Fibroblast of skin of right biceps (primary cell): ENCODE results near the gene TLE2.

Source experiments
- DNase-seq: peaks from one replicate; pipeline ENCODE4 v3.0.0-alpha.2; 2013

TLE2 gene

GRCh38 chr19:3036119-3036976, 7.3 kb upstream of the TLE2 start:
- DNase-seq, result peak; percentile 92

- peak; percentile 100 for DNase-seq
Measured at GRCh38 chr19:3035542-3036118, 6.5 kb upstream of the TLE2 start.

- peak; percentile 68 for DNase-seq
Measured at GRCh38 chr19:3034656-3035541, 5.8 kb upstream of the TLE2 start.

- DNase-seq, result peak; percentile 28
Measured at GRCh38 chr19:3034406-3034655, 5.3 kb upstream of the TLE2 start.

- DNase-seq, result no peak
Measured at GRCh38 chr19:3033595-3034405, 4.7 kb upstream of the TLE2 start.

- DNase-seq, result no peak
Measured at GRCh38 chr19:3031607-3031867, 2.5 kb upstream of the TLE2 start.

- no peak for DNase-seq
Measured at GRCh38 chr19:3028305-3029064, 595 bp downstream of the TLE2 start.

- no peak for DNase-seq
Measured at GRCh38 chr19:3027981-3028304, 1.1 kb downstream of the TLE2 start.

GRCh38 chr19:3027292-3027691, 1.8 kb downstream of the TLE2 start:
- no peak for DNase-seq

- no peak for DNase-seq
Measured at GRCh38 chr19:3026768-3027167, 2.3 kb downstream of the TLE2 start.

- DNase-seq, result no peak
Measured at GRCh38 chr19:3025549-3025886, 3.6 kb downstream of the TLE2 start.

- peak; percentile 16 for DNase-seq
Measured at GRCh38 chr19:3024870-3025548, 4.1 kb downstream of the TLE2 start.

GRCh38 chr19:3024509-3024869, 4.6 kb downstream of the TLE2 start:
- DNase-seq, result no peak

GRCh38 chr19:3020321-3020960, 8.6 kb downstream of the TLE2 start:
- no peak for DNase-seq

- no peak for DNase-seq
Measured at GRCh38 chr19:3019211-3019854, 9.7 kb downstream of the TLE2 start.

- DNase-seq, result no peak
Measured at GRCh38 chr19:3017923-3018322, 11.2 kb downstream of the TLE2 start.

- DNase-seq, result no peak
Measured at GRCh38 chr19:3015126-3016057, 13.7 kb downstream of the TLE2 start.

GRCh38 chr19:3014135-3014534, 14.9 kb downstream of the TLE2 start:
- no peak for DNase-seq

- DNase-seq, result no peak
Measured at GRCh38 chr19:3013263-3013725, 15.8 kb downstream of the TLE2 start.
